Jurkat, Clone E6-1 (cell line): Measurements from ENCODE around the gene PRKN.
"Not testable (repeated sequence)": the region's sequence is repeated elsewhere in the genome, so short reads cannot be mapped to it uniquely, and the experiment has no call there.

Experiments used
- DNase-seq: peaks from one replicate; pipeline ENCODE4 v3.0.0-alpha.2; 2011; ENCODE audit warnings: low read depth, low spot score
- H3K4me3 ChIP-seq: 2 replicates; pipeline ENCODE4 v1.5.1; 2011; ENCODE audit warnings: mild to moderate bottlenecking, low read length, control low read depth, moderate library complexity

Gene PRKN

GRCh38 chr6:162576016-162576415 is 151.6 kb downstream of the PRKN start:
- DNase-seq: no peak

GRCh38 chr6:162572240-162572639 is 155.3 kb downstream of the PRKN start:
- H3K4me3 ChIP-seq: no peak overlapping the region
- DNase-seq: no peak

More at GRCh38 chr6:162576016-162576415, 151.6 kb downstream of the PRKN start:
- no peak overlapping the region for H3K4me3 ChIP-seq

- no peak for DNase-seq
- H3K4me3 ChIP-seq: no peak overlapping the region
Observed at GRCh38 chr6:162568266-162568665, 159.3 kb downstream of the PRKN start.

GRCh38 chr6:162562041-162562440 is 165.5 kb downstream of the PRKN start:
- no peak overlapping the region for H3K4me3 ChIP-seq
- no peak for DNase-seq

GRCh38 chr6:162560891-162561290 is 166.7 kb downstream of the PRKN start:
- H3K4me3 ChIP-seq: no peak overlapping the region
- DNase-seq: no peak

GRCh38 chr6:162554531-162554930 is 173.0 kb downstream of the PRKN start:
- H3K4me3 ChIP-seq: no peak overlapping the region
- no peak for DNase-seq

- DNase-seq: no peak
- no peak overlapping the region for H3K4me3 ChIP-seq
Observed at GRCh38 chr6:162546905-162547304, 180.7 kb downstream of the PRKN start.

GRCh38 chr6:162543221-162543620 is 184.3 kb downstream of the PRKN start:
- DNase-seq: no peak
- no peak overlapping the region for H3K4me3 ChIP-seq

GRCh38 chr6:162541019-162541601 is 186.5 kb downstream of the PRKN start:
- DNase-seq: no peak
- no peak overlapping the region for H3K4me3 ChIP-seq

- no peak for DNase-seq
- H3K4me3 ChIP-seq: no peak overlapping the region
Observed at GRCh38 chr6:162539321-162539720, 188.2 kb downstream of the PRKN start.

- no peak for DNase-seq
- no peak overlapping the region for H3K4me3 ChIP-seq
Observed at GRCh38 chr6:162538643-162539064, 188.9 kb downstream of the PRKN start.

GRCh38 chr6:162533009-162533400 is 194.6 kb downstream of the PRKN start:
- no peak for DNase-seq
- no peak overlapping the region for H3K4me3 ChIP-seq

GRCh38 chr6:162532283-162533008 is 195.1 kb downstream of the PRKN start:
- DNase-seq: no peak
- H3K4me3 ChIP-seq: no peak overlapping the region

GRCh38 chr6:162531391-162531790 is 196.2 kb downstream of the PRKN start:
- not testable (repeated sequence) for DNase-seq, H3K4me3 ChIP-seq

GRCh38 chr6:162528538-162528937 is 199.0 kb downstream of the PRKN start:
- H3K4me3 ChIP-seq: no peak overlapping the region
- DNase-seq: no peak

GRCh38 chr6:162526960-162527359 is 200.6 kb downstream of the PRKN start:
- H3K4me3 ChIP-seq: no peak overlapping the region
- no peak for DNase-seq

GRCh38 chr6:162525181-162525580 is 202.4 kb downstream of the PRKN start:
- no peak for DNase-seq
- H3K4me3 ChIP-seq: no peak overlapping the region

- H3K4me3 ChIP-seq: no peak overlapping the region
- no peak for DNase-seq
Observed at GRCh38 chr6:162512744-162513143, 214.8 kb downstream of the PRKN start.

GRCh38 chr6:162497389-162497788 is 230.2 kb downstream of the PRKN start:
- no peak overlapping the region for H3K4me3 ChIP-seq
- DNase-seq: no peak

- no peak overlapping the region for H3K4me3 ChIP-seq
- DNase-seq: no peak
Observed at GRCh38 chr6:162493917-162494316, 233.6 kb downstream of the PRKN start.

- DNase-seq: no peak
- H3K4me3 ChIP-seq: no peak overlapping the region
Observed at GRCh38 chr6:162491637-162492036, 235.9 kb downstream of the PRKN start.
